Measurements from ENCODE around the gene TMED9. TPM values are rescaled to one million over a fixed set of nuclear protein-coding genes. Genes with fewer than 3 reads are reported as not detected.

Gene TMED9
- total and polyA plus RNA-seq, 9 of the 15 experiments (the other 6 are each of a cell fraction or from before 2014, with no cell fraction given): 43.7 to 301 (median 90.0) TPM

- TF ChIP-seq ZNF668 (CRISPR knock-in tag; IDR thresholded peaks at IDR 0.05) (no peak), PTRF (tag; IDR thresholded peaks at IDR 0.05) (no peak), ZFP91 (CRISPR knock-in tag; IDR thresholded peaks at IDR 0.05) (0 out of 2 replicates have a peak, but pooled peaks have one; percentile 62), TAL1 (IDR thresholded peaks at IDR 0.05) (no peak), ZNF124 (CRISPR knock-in tag; IDR thresholded peaks at IDR 0.05) (no peak), ZNF507 (tag; conservative IDR thresholded peaks at IDR 0.05) (no peak), BRD9 (IDR thresholded peaks at IDR 0.05; ENCODE audit: low read depth, partially characterized antibody) (no peak), HLTF (IDR thresholded peaks at IDR 0.05) (no peak), ZNF280B (CRISPR knock-in tag; IDR thresholded peaks at IDR 0.05) (no peak), ZKSCAN1 (IDR thresholded peaks at IDR 0.05; ENCODE audit: low read depth, low read length) (peak; percentile 62; the same call in 1 of the 2 replicates), ZNF324 (CRISPR knock-in tag; IDR thresholded peaks at IDR 0.05) (no peak), PATZ1 (CRISPR knock-in tag; IDR thresholded peaks at IDR 0.05; ENCODE audit: borderline replicate concordance) (no peak), ZNF436 (CRISPR knock-in tag; IDR thresholded peaks at IDR 0.05) (no peak), POLR2AphosphoS5 (IDR thresholded peaks at IDR 0.05; ENCODE audit: control insufficient read depth, insufficient read depth, low read depth, low read length) (peak; percentile 92), TEAD1 (CRISPR knock-in tag; IDR thresholded peaks at IDR 0.05) (peak in 1 of 2 experiments; percentile 68; a peak in 1 of 4 replicates), PCBP1 (IDR thresholded peaks at IDR 0.05; ENCODE audit: low read depth, low read length, poor library complexity, severe bottlenecking) (no peak), THRB (CRISPR knock-in tag; conservative IDR thresholded peaks at IDR 0.05) (no peak), NCOA4 (IDR thresholded peaks at IDR 0.05; ENCODE audit: partially characterized antibody) (no peak), MTF1 (CRISPR knock-in tag; IDR thresholded peaks at IDR 0.05; ENCODE audit: borderline replicate concordance) (no peak)
Observed at GRCh38 chr5:177592010-177592834, at the start of gene TMED9 (continued).

Measured in K562 (cell line).